NT2/D1 (cell line): ENCODE results near the gene AEBP1.

Source experiments
- YY1 ChIP-seq: IDR thresholded peaks from 2 replicates; pipeline ENCODE4 v1.6.1; 2011; ENCODE audit not compliant: insufficient read length, insufficient read depth
- ZNF274 ChIP-seq: IDR thresholded peaks from 2 replicates; pipeline ENCODE4 v1.6.1; 2011; ENCODE audit warnings: mild to moderate bottlenecking, low read depth, low read length

- TF ChIP-seq YY1 (no peak), ZNF274 (no peak)
Observed at GRCh38 chr7:44114586-44115310, 10.6 kb downstream of the AEBP1 start.
